H9 (cell line): ENCODE data around the gene LIN7C. TPM values are rescaled to one million over a fixed set of nuclear protein-coding genes. Genes with fewer than 3 reads are reported as not detected.

Experiments used
- DNase-seq: peaks from one replicate; pipeline ENCODE4 v3.0.0-alpha.2; 2017
- H2AFZ ChIP-seq: one replicate; pipeline ENCODE4 v1.6.1; 2013; ENCODE audit warnings: mild to moderate bottlenecking, low read length, control low read depth, moderate library complexity
- H2AK5ac ChIP-seq: 2 replicates; pipeline ENCODE4 v1.6.1; 2013; ENCODE audit warnings: low read length, control low read depth, mixed read lengths; ENCODE audit not compliant: insufficient read length
- H2BK120ac ChIP-seq: one replicate; pipeline ENCODE4 v1.6.1; 2013; ENCODE audit warnings: low read depth, mild to moderate bottlenecking, low read length, control low read depth, inconsistent platforms; ENCODE audit not compliant: poor library complexity, severe bottlenecking
- H2BK12ac ChIP-seq: 2 replicates; pipeline ENCODE4 v1.6.1; 2013; ENCODE audit warnings: low read length, control low read depth, mixed read lengths, low read depth; ENCODE audit not compliant: insufficient read length
- H2BK15ac ChIP-seq: 2 replicates; pipeline ENCODE4 v1.6.1; 2013; ENCODE audit warnings: low read depth, low read length, control low read depth
- H2BK20ac ChIP-seq: one replicate; pipeline ENCODE4 v1.6.1; 2013; ENCODE audit warnings: low read depth, mild to moderate bottlenecking, low read length, control low read depth, inconsistent platforms; ENCODE audit not compliant: poor library complexity, severe bottlenecking
- H2BK5ac ChIP-seq: 2 replicates; pipeline ENCODE4 v1.6.1; 2013; ENCODE audit warnings: low read length, control low read depth, mixed read lengths; ENCODE audit not compliant: insufficient read length
- H3K14ac ChIP-seq: 2 replicates; pipeline ENCODE4 v1.6.1; 2013; ENCODE audit warnings: low read length, control low read depth; ENCODE audit not compliant: insufficient read depth
- H3K18ac ChIP-seq: 2 replicates; pipeline ENCODE4 v1.6.1; 2013; ENCODE audit warnings: low read depth, mild to moderate bottlenecking, mixed read lengths, low read length, control low read depth; ENCODE audit not compliant: insufficient read length
- H3K23ac ChIP-seq: 2 replicates; pipeline ENCODE4 v1.6.1; 2013; ENCODE audit warnings: low read length, control low read depth, mixed read lengths, low read depth; ENCODE audit not compliant: insufficient read length
- H3K23me2 ChIP-seq: 2 replicates; pipeline ENCODE4 v1.6.1; 2013; ENCODE audit warnings: low read depth, mild to moderate bottlenecking, mixed read lengths, low read length, control low read depth; ENCODE audit not compliant: insufficient read length, poor library complexity, severe bottlenecking
- H3K27ac ChIP-seq: 2 replicates; pipeline ENCODE4 v1.5.1; 2013; ENCODE audit warnings: low read length, control low read depth, mixed read lengths, low read depth; ENCODE audit not compliant: insufficient read length
- H3K27me3 ChIP-seq: 2 replicates; pipeline ENCODE4 v1.6.1; 2013; ENCODE audit warnings: low read length, control low read depth, inconsistent platforms; ENCODE audit not compliant: insufficient read depth
- H3K4ac ChIP-seq: 2 replicates; pipeline ENCODE4 v1.6.1; 2013; ENCODE audit warnings: low read depth, mild to moderate bottlenecking, control low read depth, inconsistent platforms, low read length, moderate library complexity
- H3K4me1 ChIP-seq: 2 replicates; pipeline ENCODE4 v1.6.1; 2013; ENCODE audit warnings: low read length, control low read depth, inconsistent platforms; ENCODE audit not compliant: insufficient read depth
- H3K4me2 ChIP-seq: 2 replicates; pipeline ENCODE4 v1.6.1; 2013; ENCODE audit warnings: low read length, control low read depth, mixed read lengths; ENCODE audit not compliant: insufficient read length, insufficient read depth
- H3K56ac ChIP-seq: 2 replicates; pipeline ENCODE4 v1.6.1; 2013; ENCODE audit warnings: low read depth, mild to moderate bottlenecking, mixed read lengths, low read length, control low read depth; ENCODE audit not compliant: insufficient read length
- H3K79me1 ChIP-seq: 2 replicates; pipeline ENCODE4 v1.6.1; 2013; ENCODE audit warnings: low read depth, mild to moderate bottlenecking, moderate library complexity, low read length, control low read depth, inconsistent platforms; ENCODE audit not compliant: insufficient read depth, poor library complexity, severe bottlenecking
- H3K79me2 ChIP-seq: 2 replicates; pipeline ENCODE4 v1.6.1; 2013; ENCODE audit warnings: low read length, control low read depth, inconsistent platforms; ENCODE audit not compliant: insufficient read depth
- H3K9ac ChIP-seq: 2 replicates; pipeline ENCODE4 v1.6.1; 2013; ENCODE audit warnings: low read length, control low read depth, mixed read lengths; ENCODE audit not compliant: insufficient read length; ENCODE audit errors: extremely low read depth
- H3K9me3 ChIP-seq: one replicate; pipeline ENCODE4 v1.6.1; 2013; ENCODE audit warnings: low read depth, low read length, inconsistent platforms; ENCODE audit not compliant: control insufficient read depth
- H3T11ph ChIP-seq: one replicate; pipeline ENCODE4 v1.6.1; 2013; ENCODE audit warnings: mild to moderate bottlenecking, low read length, control low read depth, inconsistent platforms
- H4K20me1 ChIP-seq: one replicate; pipeline ENCODE4 v1.6.1; 2013; ENCODE audit not compliant: control insufficient read depth, insufficient read length, insufficient read depth
- H4K5ac ChIP-seq: 2 replicates; pipeline ENCODE4 v1.6.1; 2013; ENCODE audit warnings: low read depth, mild to moderate bottlenecking, mixed read lengths, low read length, control low read depth; ENCODE audit not compliant: insufficient read length
- H4K8ac ChIP-seq: replicated peaks from 2 replicates; pipeline ENCODE4 v1.6.1; 2013; ENCODE audit warnings: low read length, control low read depth, mixed read lengths, low read depth; ENCODE audit not compliant: insufficient read length
- H4K91ac ChIP-seq: 2 replicates; pipeline ENCODE4 v1.6.1; 2013; ENCODE audit warnings: low read depth, mild to moderate bottlenecking, moderate library complexity, mixed read lengths, low read length, control low read depth; ENCODE audit not compliant: insufficient read length
- H3K27ac Mint-ChIP-seq, 3 experiments: 2 replicates in 2 of 3; 3 replicates in 1 of 3; pipeline ENCODE4 v1.8.0; 2020 to 2021; ENCODE audit warnings: mixed read lengths in 3 of 3, mild to moderate bottlenecking in 1 of 3, moderate library complexity in 1 of 3
- H3K27me3 Mint-ChIP-seq: 2 replicates; pipeline ENCODE4 v1.8.0; 2021; ENCODE audit warnings: low read depth, mild to moderate bottlenecking, moderate library complexity, mixed read lengths
- H3K36me3 Mint-ChIP-seq, 3 experiments: 2 replicates in 2 of 3; 3 replicates in 1 of 3; pipeline ENCODE4 v1.8.0; 2020 to 2021; ENCODE audit warnings: low read depth in 3 of 3, mixed read lengths in 3 of 3; ENCODE audit not compliant: insufficient read depth in 1 of 3
- H3K4me1 Mint-ChIP-seq, 2 experiments: 2 replicates each; pipeline ENCODE4 v1.8.0; 2020; ENCODE audit warnings: mixed read lengths in 2 of 2
- H3K4me3 Mint-ChIP-seq, 2 experiments: 2 replicates in 1 of 2; 3 replicates in 1 of 2; pipeline ENCODE4 v1.8.0; 2020 to 2021; ENCODE audit warnings: mild to moderate bottlenecking in 2 of 2, mixed read lengths in 2 of 2, moderate library complexity in 1 of 2
- H3K9me3 Mint-ChIP-seq, 2 experiments: 2 replicates in 1 of 2; 3 replicates in 1 of 2; pipeline ENCODE4 v1.8.0; 2020; ENCODE audit warnings: mild to moderate bottlenecking in 2 of 2, mixed read lengths in 2 of 2, moderate library complexity in 1 of 2
- WGBS: extraction: QIAGEN DNeasy Blood & Tissue Kit; methylation state at CpG from one replicate; pipeline ENCODE4 v1.1.7; 2013; ENCODE audit warnings: missing lambda C conversion rate, low lambda C conversion rate, mixed read lengths; ENCODE audit not compliant: insufficient read length; ENCODE audit errors: extremely low coverage; 5-methylcytosine and 5-hydroxymethylcytosine counted together
- total RNA-seq: library from RNA; stranded (reverse); gene quantifications from 2 replicates; pipeline ENCODE4 v1.2.1, GENCODE V29; 2021
- TF ChIP-seq, protein P1 (sequence below): fragments of 200-600 bp; sonication (generic); conservative IDR thresholded peaks from 3 replicates; pipeline ENCODE4 v1.8.0; 2021; ENCODE audit warnings: antibody characterized with exemption, mild to moderate bottlenecking

The LIN7C gene
- total RNA-seq, 1 experiment from 2014 or later: 40.0 TPM

DNA sequence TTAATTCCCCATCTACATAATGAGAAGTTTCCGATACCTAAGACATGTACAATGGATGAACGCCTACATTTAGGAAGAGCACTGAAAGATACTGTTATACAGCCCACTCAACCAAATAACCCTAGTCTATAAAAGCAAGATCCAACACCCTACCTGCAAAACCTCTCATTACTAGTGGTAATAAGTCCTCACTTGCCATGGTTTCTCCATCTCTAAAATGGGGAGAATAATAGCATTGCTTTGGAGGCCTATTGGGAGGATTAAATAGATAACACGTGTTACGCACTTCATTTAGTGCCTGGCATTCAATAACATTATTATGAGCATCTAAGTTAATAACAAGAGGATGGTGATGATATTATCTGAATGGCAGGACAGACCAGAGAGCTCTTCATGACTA, 50.9 kb downstream of the LIN7C start:
- no peak overlapping the region for H3K4me2 ChIP-seq
- peak overlapping the region in 2 of 3 experiments; percentile 58 to 86; a peak in 5 of 7 replicates for H3K27ac Mint-ChIP-seq

More for the DNA sequence above, 50.9 kb downstream of the LIN7C start:
- TF ChIP-seq, protein P1, sequence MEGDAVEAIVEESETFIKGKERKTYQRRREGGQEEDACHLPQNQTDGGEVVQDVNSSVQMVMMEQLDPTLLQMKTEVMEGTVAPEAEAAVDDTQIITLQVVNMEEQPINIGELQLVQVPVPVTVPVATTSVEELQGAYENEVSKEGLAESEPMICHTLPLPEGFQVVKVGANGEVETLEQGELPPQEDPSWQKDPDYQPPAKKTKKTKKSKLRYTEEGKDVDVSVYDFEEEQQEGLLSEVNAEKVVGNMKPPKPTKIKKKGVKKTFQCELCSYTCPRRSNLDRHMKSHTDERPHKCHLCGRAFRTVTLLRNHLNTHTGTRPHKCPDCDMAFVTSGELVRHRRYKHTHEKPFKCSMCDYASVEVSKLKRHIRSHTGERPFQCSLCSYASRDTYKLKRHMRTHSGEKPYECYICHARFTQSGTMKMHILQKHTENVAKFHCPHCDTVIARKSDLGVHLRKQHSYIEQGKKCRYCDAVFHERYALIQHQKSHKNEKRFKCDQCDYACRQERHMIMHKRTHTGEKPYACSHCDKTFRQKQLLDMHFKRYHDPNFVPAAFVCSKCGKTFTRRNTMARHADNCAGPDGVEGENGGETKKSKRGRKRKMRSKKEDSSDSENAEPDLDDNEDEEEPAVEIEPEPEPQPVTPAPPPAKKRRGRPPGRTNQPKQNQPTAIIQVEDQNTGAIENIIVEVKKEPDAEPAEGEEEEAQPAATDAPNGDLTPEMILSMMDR: no peak
- H2BK120ac ChIP-seq: no peak overlapping the region
- no peak overlapping the region for H2BK20ac ChIP-seq
- Mint-ChIP-seq H3K27me3 (no peaks in the 10 kb centered on the region), H3K4me1 (peaks cover 78 to 88% of the 10 kb centered on the region in 2 experiments), H3K4me3 (no peak overlapping the region), H3K9me3 (peaks cover 19% of the 10 kb centered on the region in 2 experiments), H3K36me3 (peaks cover 19 to 63% (median 26%) of the 10 kb centered on the region in 3 experiments)
- H3K27me3 ChIP-seq: no peaks in the 10 kb centered on the region
- WGBS: no CpG with 5 or more reads among the region's 4 CpGs
- no peak overlapping the region for H4K8ac ChIP-seq
- peaks cover 30% of the 10 kb centered on the region; the same call in 1 of the 2 replicates for H3K79me2 ChIP-seq
- H3K4me1 ChIP-seq: peaks cover 2% of the 10 kb centered on the region
- no peak overlapping the region for H4K91ac ChIP-seq
- no peak overlapping the region for H2AFZ ChIP-seq
- no peak overlapping the region for H2BK5ac ChIP-seq
- H3K4ac ChIP-seq: no peak overlapping the region
- no peak overlapping the region for H3K27ac ChIP-seq
- DNase-seq: no peak
- H3T11ph ChIP-seq: no peak overlapping the region
- H4K5ac ChIP-seq: no peak overlapping the region
- no peak overlapping the region for H3K14ac ChIP-seq
- H2AK5ac ChIP-seq: no peak overlapping the region
- H4K20me1 ChIP-seq: no peaks in the 10 kb centered on the region
- no peak overlapping the region for H3K56ac ChIP-seq
- no peak overlapping the region for H3K23ac ChIP-seq
- H3K18ac ChIP-seq: no peak overlapping the region
- H3K9ac ChIP-seq: no peak overlapping the region
- peaks cover 12% of the 10 kb centered on the region for H3K79me1 ChIP-seq
- no peak overlapping the region for H2BK15ac ChIP-seq
- no peaks in the 10 kb centered on the region for H3K9me3 ChIP-seq
- H2BK12ac ChIP-seq: no peak overlapping the region
- no peaks in the 10 kb centered on the region for H3K23me2 ChIP-seq
